PC-3 (cell line): ENCODE results near the gene MARCKSL1. TPM values are rescaled to one million over a fixed set of nuclear protein-coding genes. Genes with fewer than 3 reads are reported as not detected.

Source experiments
- ATAC-seq: fragments of 200-7000 bp; cut with Tn5 transposase; 2 replicates; pipeline ENCODE4 v1.9.1; 2020; ENCODE audit warnings: mild to moderate bottlenecking, moderate library complexity
- BruUV-seq: library from RNA; stranded (reverse); fragments of 400-500 nt; replicated peaks from 2 replicates; lab custom pipeline; 2021; lab: Mats Ljungman, UMichigan
- CTCF ChIA-PET: fragments of 300-600 bp; sonication (Branson Sonifier 250); formaldehyde crosslinking; loops from one replicate; lab custom pipeline; 2022; ENCODE audit warnings: antibody characterized with exemption; lab: Charles Lee
- POLR2A ChIA-PET: fragments of 300-600 bp; sonication (Branson Sonifier 250); formaldehyde crosslinking; loops from one replicate; lab custom pipeline; 2022; ENCODE audit warnings: antibody characterized with exemption; ENCODE audit not compliant: unreplicated experiment; lab: Charles Lee
- DNase-seq: peaks from one replicate; pipeline ENCODE4 v3.0.0-alpha.2; 2015
- H2AFZ ChIP-seq: fragments of 300-600 bp; sonication (generic); 2 replicates; pipeline ENCODE4 v1.6.0; 2016; ENCODE audit warnings: antibody characterized with exemption, low read length
- H3F3A ChIP-seq: fragments of 300-600 bp; sonication (generic); one replicate; pipeline ENCODE4 v1.6.0; 2017; ENCODE audit warnings: antibody characterized with exemption, low read length, control low read depth, mild to moderate bottlenecking; ENCODE audit not compliant: unreplicated experiment
- H3K27ac ChIP-seq: fragments of 300-600 bp; sonication (generic); 2 replicates; pipeline ENCODE4 v1.5.1; 2016; ENCODE audit warnings: mild to moderate bottlenecking, low read length
- H3K27me3 ChIP-seq: fragments of 300-600 bp; sonication (generic); 2 replicates; pipeline ENCODE4 v1.6.1; 2016; ENCODE audit warnings: low read length, mixed read lengths
- H3K36me3 ChIP-seq: fragments of 300-600 bp; sonication (generic); 2 replicates; pipeline ENCODE4 v1.6.1; 2016; ENCODE audit warnings: low read depth, mixed run types, low read length, mixed read lengths
- H3K4me1 ChIP-seq: fragments of 300-600 bp; sonication (generic); 2 replicates; pipeline ENCODE4 v1.5.1; 2016; ENCODE audit warnings: low read length; ENCODE audit not compliant: insufficient read depth
- H3K4me2 ChIP-seq: fragments of 300-600 bp; sonication (generic); 2 replicates; pipeline ENCODE4 v1.6.0; 2016; ENCODE audit warnings: low read length
- H3K4me3 ChIP-seq: fragments of 300-600 bp; sonication (generic); 2 replicates; pipeline ENCODE4 v1.5.1; 2016; ENCODE audit warnings: mild to moderate bottlenecking, low read length, mixed read lengths
- H3K79me2 ChIP-seq: fragments of 300-600 bp; sonication (generic); 2 replicates; pipeline ENCODE4 v1.6.1; 2017; ENCODE audit warnings: low read length, mixed read lengths
- H3K9ac ChIP-seq: fragments of 300-600 bp; sonication (generic); 2 replicates; pipeline ENCODE4 v1.6.0; 2016; ENCODE audit warnings: mild to moderate bottlenecking, low read length
- H3K9me2 ChIP-seq: fragments of 300-600 bp; sonication (generic); replicated peaks from 2 replicates; pipeline ENCODE4 v1.6.1; 2016; ENCODE audit warnings: mixed run types, low read length, mixed read lengths
- H3K9me3 ChIP-seq: fragments of 300-600 bp; sonication (generic); 2 replicates; pipeline ENCODE4 v1.6.1; 2016; ENCODE audit warnings: low read length, mixed read lengths
- H4K20me1 ChIP-seq: fragments of 300-600 bp; sonication (generic); 2 replicates; pipeline ENCODE4 v1.6.1; 2016; ENCODE audit warnings: low read length, mixed read lengths
- CTCF ChIP-seq: fragments of 300-600 bp; sonication (generic); conservative IDR thresholded peaks from 2 replicates; pipeline ENCODE4 v1.5.1; 2017; ENCODE audit warnings: antibody characterized with exemption, low read depth, mild to moderate bottlenecking, low read length
- EZH2 ChIP-seq: fragments of 300-600 bp; sonication (generic); IDR thresholded peaks from one replicate; pipeline ENCODE4 v1.6.1; 2017; ENCODE audit warnings: antibody characterized with exemption, mild to moderate bottlenecking, low read length; ENCODE audit not compliant: unreplicated experiment
- EZH2phosphoT487 ChIP-seq: fragments of 300-600 bp; sonication (generic); IDR thresholded peaks from 2 replicates; pipeline ENCODE4 v1.6.1; 2018; ENCODE audit warnings: mild to moderate bottlenecking, antibody characterized with exemption, low read length, borderline replicate concordance
- intact Hi-C: fragments of 100-400 bp; cut with micrococcal nuclease; formaldehyde crosslinking; loops from 2 replicates; pipeline ENCODE4 v1.9.0; 2023
- total RNA-seq: library from RNA; depleted of rRNA; stranded (reverse); fragments of >200 nt; gene quantifications from 2 replicates; pipeline ENCODE4 v1.2.3, GENCODE V29; 2014

Gene MARCKSL1
- total RNA-seq, 1 experiment from 2014 or later = 159 TPM

- intact Hi-C loops = loop anchor here (1.0 kb wide), 1 partner anchor 14 kb away; no protein-coding TSS in a partner anchor
- Histone ChIP-seq H4K20me1 (peaks cover 27% of the 10 kb centered on the region), H3K27me3 (no peaks in the 10 kb centered on the region), H3K9ac (no peak overlapping the region), H3K36me3 (peaks cover 12% of the 10 kb centered on the region), H3K4me1 (peaks cover 63% of the 10 kb centered on the region), H3K4me2 (peak overlapping the region; percentile 5; the same call in 1 of the 2 replicates), H3K9me2 (no peaks in the 10 kb centered on the region), H3K9me3 (no peaks in the 10 kb centered on the region), H3K27ac (no peak overlapping the region), H3K4me3 (no peak overlapping the region), H3K79me2 (peaks cover 23% of the 10 kb centered on the region), H3F3A (no peaks in the 10 kb centered on the region), H2AFZ (no peak overlapping the region)
- TF ChIP-seq EZH2phosphoT487 (no peak), CTCF (no peak), EZH2 (no peak)
- DNase-seq (peak; percentile 40), ATAC-seq (peak; percentile 6; the same call in 1 of the 2 replicates)
- BruUV-seq = no TSS peak
- POLR2A ChIA-PET = interaction anchor here (0.6 to 1.5 kb wide), 2 partner anchors 16 to 48 kb away, joined by 8 to 11 read pairs; no protein-coding TSS in a partner anchor
- CTCF ChIA-PET = no interaction called here
Observed at GRCh38 chr1:32336963-32337675, 1.1 kb upstream of the MARCKSL1 start.

- POLR2A ChIA-PET = interaction anchor here (0.5 to 1.5 kb wide), 5 partner anchors 15 to 261 kb away, joined by 4 to 8 read pairs (median 4); partner anchors contain the start of genes BSDC1 and KPNA6
- intact Hi-C loops = loop anchor here (1.0 kb wide), 1 partner anchor 15 kb away; no protein-coding TSS in a partner anchor
- H3K4me2 ChIP-seq = peak overlapping the region; percentile 98
Observed at GRCh38 chr1:32336591-32336932, 529 bp upstream of the MARCKSL1 start.

More at GRCh38 chr1:32336591-32336932, 529 bp upstream of the MARCKSL1 start:
- peaks cover 16% of the 10 kb centered on the region for H3K36me3 ChIP-seq
- peaks cover 67% of the 10 kb centered on the region for H3K4me1 ChIP-seq
- H3K27ac ChIP-seq = no peak overlapping the region
- peaks cover 23% of the 10 kb centered on the region for H3K79me2 ChIP-seq
- CTCF ChIA-PET = interaction anchor here (0.6 to 0.7 kb wide), 2 partner anchors 15 to 20 kb away, joined by 3 read pairs; no protein-coding TSS in a partner anchor
- H3F3A ChIP-seq = peaks cover 3% of the 10 kb centered on the region
- H4K20me1 ChIP-seq = peaks cover 27% of the 10 kb centered on the region
- no peak overlapping the region for H3K9ac ChIP-seq
- no TSS peak for BruUV-seq
- H3K9me2 ChIP-seq = no peaks in the 10 kb centered on the region
- no peaks in the 10 kb centered on the region for H3K9me3 ChIP-seq
- no peak for DNase-seq
- ATAC-seq = no peak
- TF ChIP-seq EZH2 = no peak
- no peak for TF ChIP-seq EZH2phosphoT487
- TF ChIP-seq CTCF = no peak
- H3K27me3 ChIP-seq = no peaks in the 10 kb centered on the region
- peak overlapping the region; percentile 42 for H2AFZ ChIP-seq
- H3K4me3 ChIP-seq = peak overlapping the region; percentile 86; the same call in 1 of the 2 replicates
